ENCODE measurements around the gene GALK1.

Gene GALK1

GRCh38 chr17:75739174-75739573 is 25.8 kb downstream of the GALK1 start:
- TF ChIP-seq CTCF (IDR thresholded peaks at IDR 0.05) (no peak), ZFX (IDR thresholded peaks at IDR 0.05; ENCODE audit: borderline replicate concordance) (no peak)
- no peak overlapping the region for H3K27ac ChIP-seq

- H3K27ac ChIP-seq: no peak overlapping the region
- TF ChIP-seq CTCF (IDR thresholded peaks at IDR 0.05): no peak
- no peak for TF ChIP-seq ZFX (IDR thresholded peaks at IDR 0.05; ENCODE audit: borderline replicate concordance)
Measured at GRCh38 chr17:75738218-75738802, 26.7 kb downstream of the GALK1 start.

GRCh38 chr17:75737133-75737962 is 27.6 kb downstream of the GALK1 start:
- no peak overlapping the region for H3K27ac ChIP-seq
- TF ChIP-seq ZFX (IDR thresholded peaks at IDR 0.05; ENCODE audit: borderline replicate concordance): no peak
- TF ChIP-seq CTCF (IDR thresholded peaks at IDR 0.05): no peak

- H3K27ac ChIP-seq: no peak overlapping the region
- TF ChIP-seq CTCF (IDR thresholded peaks at IDR 0.05) (no peak), ZFX (IDR thresholded peaks at IDR 0.05; ENCODE audit: borderline replicate concordance) (no peak)
Measured at GRCh38 chr17:75736173-75736835, 28.7 kb downstream of the GALK1 start.

GRCh38 chr17:75734674-75735294 is 30.2 kb downstream of the GALK1 start:
- no peak overlapping the region for H3K27ac ChIP-seq
- TF ChIP-seq ZFX (IDR thresholded peaks at IDR 0.05; ENCODE audit: borderline replicate concordance) (no peak), CTCF (IDR thresholded peaks at IDR 0.05) (no peak)

- TF ChIP-seq ZFX (IDR thresholded peaks at IDR 0.05; ENCODE audit: borderline replicate concordance) (no peak), CTCF (IDR thresholded peaks at IDR 0.05) (no peak)
- H3K27ac ChIP-seq: no peak overlapping the region
Measured at GRCh38 chr17:75733471-75733870, 31.5 kb downstream of the GALK1 start.

Measured in 22Rv1 (cell line).